HEK293 (cell line): Measurements from ENCODE around the gene AGGF1.

Experiments
- INSM2 ChIP-seq: fragments of 450-650 bp; formaldehyde crosslinking; IDR thresholded peaks from 2 replicates; pipeline ENCODE4 v1.5.1; 2016; ENCODE audit warnings: missing biosample characterization, missing genetic modification characterization
- KLF16 ChIP-seq: fragments of 450-650 bp; formaldehyde crosslinking; IDR thresholded peaks from 2 replicates; pipeline ENCODE4 v1.5.1; 2017; ENCODE audit warnings: missing biosample characterization, missing genetic modification characterization
- KLF7 ChIP-seq: fragments of 450-650 bp; formaldehyde crosslinking; IDR thresholded peaks from 2 replicates; pipeline ENCODE4 v1.5.1; 2016; ENCODE audit warnings: missing biosample characterization, missing genetic modification characterization, borderline replicate concordance
- PRDM4 ChIP-seq: fragments of 450-650 bp; formaldehyde crosslinking; IDR thresholded peaks from 2 replicates; pipeline ENCODE4 v1.5.1; 2017; ENCODE audit warnings: missing biosample characterization, missing genetic modification characterization
- SETDB1 ChIP-seq: IDR thresholded peaks from one replicate; pipeline ENCODE4 v1.6.1; 2017; ENCODE audit warnings: mild to moderate bottlenecking, low read length, moderate library complexity, mixed read lengths; ENCODE audit not compliant: insufficient read length
- SP3 ChIP-seq: fragments of 450-650 bp; formaldehyde crosslinking; IDR thresholded peaks from 2 replicates; pipeline ENCODE4 v1.5.1; 2016; ENCODE audit warnings: missing biosample characterization, missing genetic modification characterization
- ZBTB1 ChIP-seq: fragments of 450-650 bp; formaldehyde crosslinking; IDR thresholded peaks from 2 replicates; pipeline ENCODE4 v1.5.1; 2016; ENCODE audit warnings: missing biosample characterization, missing genetic modification characterization
- ZBTB11 ChIP-seq: fragments of 450-650 bp; formaldehyde crosslinking; conservative IDR thresholded peaks from 2 replicates; pipeline ENCODE4 v1.5.1; 2016; ENCODE audit warnings: low read depth, missing biosample characterization, missing genetic modification characterization
- ZFHX2 ChIP-seq: fragments of 450-650 bp; formaldehyde crosslinking; conservative IDR thresholded peaks from 2 replicates; pipeline ENCODE4 v1.5.1; 2016; ENCODE audit warnings: missing biosample characterization, missing genetic modification characterization
- ZFP37 ChIP-seq: fragments of 450-650 bp; formaldehyde crosslinking; IDR thresholded peaks from 2 replicates; pipeline ENCODE4 v1.5.1; 2016; ENCODE audit warnings: missing biosample characterization, missing genetic modification characterization
- ZFP41 ChIP-seq: fragments of 450-650 bp; formaldehyde crosslinking; IDR thresholded peaks from 2 replicates; pipeline ENCODE4 v1.5.1; 2016; ENCODE audit warnings: missing biosample characterization, missing genetic modification characterization, borderline replicate concordance
- ZFP69B ChIP-seq: fragments of 450-650 bp; formaldehyde crosslinking; IDR thresholded peaks from 2 replicates; pipeline ENCODE4 v1.5.1; 2016; ENCODE audit warnings: missing biosample characterization, missing genetic modification characterization
- ZNF138 ChIP-seq: fragments of 450-650 bp; formaldehyde crosslinking; IDR thresholded peaks from 2 replicates; pipeline ENCODE4 v1.5.1; 2016; ENCODE audit warnings: missing biosample characterization, missing genetic modification characterization, borderline replicate concordance
- ZNF174 ChIP-seq: fragments of 450-650 bp; formaldehyde crosslinking; IDR thresholded peaks from 2 replicates; pipeline ENCODE4 v1.5.0; 2017; ENCODE audit warnings: missing biosample characterization, mild to moderate bottlenecking, missing genetic modification characterization
- ZNF2 ChIP-seq: fragments of 450-650 bp; formaldehyde crosslinking; IDR thresholded peaks from 2 replicates; pipeline ENCODE4 v1.5.1; 2016; ENCODE audit warnings: missing biosample characterization, missing genetic modification characterization
- ZNF202 ChIP-seq: fragments of 450-650 bp; formaldehyde crosslinking; IDR thresholded peaks from 2 replicates; pipeline ENCODE4 v1.5.1; 2016; ENCODE audit warnings: missing biosample characterization, missing genetic modification characterization, borderline replicate concordance
- ZNF239 ChIP-seq: fragments of 450-650 bp; formaldehyde crosslinking; IDR thresholded peaks from 2 replicates; pipeline ENCODE4 v1.5.1; 2016; ENCODE audit warnings: missing biosample characterization, missing genetic modification characterization
- ZNF292 ChIP-seq: fragments of 450-650 bp; formaldehyde crosslinking; IDR thresholded peaks from 2 replicates; pipeline ENCODE4 v1.5.1; 2016; ENCODE audit warnings: low read depth, missing biosample characterization, missing genetic modification characterization, borderline replicate concordance
- ZNF341 ChIP-seq: fragments of 450-650 bp; formaldehyde crosslinking; IDR thresholded peaks from 2 replicates; pipeline ENCODE4; 2016; ENCODE audit warnings: low read depth, missing biosample characterization, missing genetic modification characterization
- ZNF48 ChIP-seq: fragments of 450-650 bp; formaldehyde crosslinking; IDR thresholded peaks from 2 replicates; pipeline ENCODE4 v1.5.1; 2016; ENCODE audit warnings: missing biosample characterization, missing genetic modification characterization
- ZNF529 ChIP-seq: fragments of 450-650 bp; formaldehyde crosslinking; IDR thresholded peaks from 2 replicates; pipeline ENCODE4 v1.5.1; 2017; ENCODE audit warnings: missing genetic modification characterization, missing biosample characterization; ENCODE audit not compliant: insufficient replicate concordance
- ZNF555 ChIP-seq: fragments of 450-650 bp; formaldehyde crosslinking; conservative IDR thresholded peaks from 2 replicates; pipeline ENCODE4 v1.5.1; 2017; ENCODE audit warnings: missing biosample characterization, mild to moderate bottlenecking, missing genetic modification characterization, inconsistent platforms
- ZNF560 ChIP-seq: fragments of 450-650 bp; formaldehyde crosslinking; IDR thresholded peaks from 2 replicates; pipeline ENCODE4 v1.5.1; 2017; ENCODE audit warnings: missing biosample characterization, missing genetic modification characterization, borderline replicate concordance
- ZNF571 ChIP-seq: fragments of 450-650 bp; formaldehyde crosslinking; IDR thresholded peaks from 2 replicates; pipeline ENCODE4 v1.5.0; 2017; ENCODE audit warnings: missing biosample characterization, missing genetic modification characterization
- ZNF585B ChIP-seq: fragments of 450-650 bp; formaldehyde crosslinking; IDR thresholded peaks from 2 replicates; pipeline ENCODE4 v1.5.1; 2016; ENCODE audit warnings: missing biosample characterization, missing genetic modification characterization
- ZNF596 ChIP-seq: fragments of 450-650 bp; IDR thresholded peaks from 2 replicates; pipeline ENCODE4 v1.5.0; 2018; ENCODE audit warnings: missing biosample characterization, mild to moderate bottlenecking, missing genetic modification characterization, moderate library complexity
- ZNF660 ChIP-seq: fragments of 450-650 bp; IDR thresholded peaks from 2 replicates; pipeline ENCODE4 v1.5.1; 2018; ENCODE audit warnings: missing biosample characterization, mild to moderate bottlenecking, missing genetic modification characterization
- ZNF785 ChIP-seq: fragments of 450-650 bp; formaldehyde crosslinking; IDR thresholded peaks from 2 replicates; pipeline ENCODE4 v1.5.1; 2016; ENCODE audit warnings: missing biosample characterization, missing genetic modification characterization
- ZNF791 ChIP-seq: fragments of 450-650 bp; formaldehyde crosslinking; IDR thresholded peaks from 2 replicates; pipeline ENCODE4 v1.5.1; 2016; ENCODE audit warnings: missing biosample characterization, missing genetic modification characterization
- ZNF830 ChIP-seq: fragments of 450-650 bp; IDR thresholded peaks from 2 replicates; pipeline ENCODE4 v1.5.0; 2018; ENCODE audit warnings: missing biosample characterization, missing genetic modification characterization, low read depth, mild to moderate bottlenecking, moderate library complexity
- ZNF837 ChIP-seq: fragments of 450-650 bp; formaldehyde crosslinking; IDR thresholded peaks from 2 replicates; pipeline ENCODE4 v1.5.1; 2016; ENCODE audit warnings: missing biosample characterization, missing genetic modification characterization

AGGF1 gene

GRCh38 chr5:77086689-77087483 is 56.7 kb downstream of the AGGF1 start, which contains the start of gene ZBED3 (continued):
- TF ChIP-seq ZNF560 (no peak), SP3 (tag by site-specific recombination) (peak; percentile 49; the same call in 1 of the 2 replicates), PRDM4 (tag by site-specific recombination) (peak; percentile 93), KLF7 (tag by site-specific recombination) (no peak; the same call in 1 of the 2 replicates), ZFHX2 (tag by site-specific recombination) (peak; percentile 12; the same call in 1 of the 2 replicates), ZNF174 (tag by site-specific recombination) (0 out of 2 replicates have a peak, but pooled peaks have one; percentile 24), ZNF660 (tag by site-specific recombination) (peak; percentile 46; the same call in 1 of the 2 replicates), ZBTB1 (tag by site-specific recombination) (no peak), ZNF830 (tag by site-specific recombination) (no peak), ZNF785 (tag by site-specific recombination) (no peak), ZNF585B (no peak), ZNF571 (tag by site-specific recombination) (no peak), ZNF202 (tag by site-specific recombination) (no peak), ZNF48 (tag by site-specific recombination) (no peak), ZFP69B (tag by site-specific recombination) (peak; percentile 96), ZNF555 (tag by site-specific recombination) (no peak), ZNF791 (tag by site-specific recombination) (no peak), KLF16 (tag by site-specific recombination) (no peak; the same call in 1 of the 2 replicates), ZNF529 (no peak), ZNF341 (tag by site-specific recombination) (peak; percentile 78), ZNF2 (tag by site-specific recombination) (0 out of 2 replicates have a peak, but pooled peaks have one; percentile 53), SETDB1 (no peak), ZBTB11 (tag by site-specific recombination) (peak; percentile 28; the same call in 1 of the 2 replicates), ZNF292 (tag by site-specific recombination) (no peak), ZNF138 (no peak), INSM2 (tag by site-specific recombination) (peak; percentile 79; the same call in 1 of the 2 replicates), ZNF239 (tag by site-specific recombination) (no peak), ZNF596 (tag by site-specific recombination) (0 out of 2 replicates have a peak, but pooled peaks have one; percentile 3), ZNF837 (tag by site-specific recombination) (no peak), ZFP41 (tag by site-specific recombination) (no peak), ZFP37 (peak; percentile 69)
